NCI-H1694 treated with DMSO at 0.1 percent for 48 hours (cell line): Measurements from ENCODE around the gene DRAXIN.

Experiments used
- DNase-seq: peaks from one replicate; lab custom pipeline; 2025; lab: John Stamatoyannopoulos, UW

The DRAXIN gene

GRCh38 chr1:11690397-11691301, 861 bp upstream of the DRAXIN start:
- DNase-seq = no peak

GRCh38 chr1:11691928-11692711, 610 bp downstream of the DRAXIN start:
- no peak for DNase-seq

GRCh38 chr1:11693024-11693590, 1.6 kb downstream of the DRAXIN start:
- no peak for DNase-seq

GRCh38 chr1:11693917-11694316, 2.4 kb downstream of the DRAXIN start:
- DNase-seq = no peak

GRCh38 chr1:11695861-11696260, 4.4 kb downstream of the DRAXIN start:
- no peak for DNase-seq

- DNase-seq = no peak
These were observed 5.8 kb downstream of the DRAXIN start for GRCh38 chr1:11697188-11697892.

GRCh38 chr1:11697893-11698210, 6.3 kb downstream of the DRAXIN start:
- DNase-seq = no peak

GRCh38 chr1:11700601-11701467, 9.3 kb downstream of the DRAXIN start:
- DNase-seq = no peak

- peak; percentile 42 for DNase-seq
These were observed 10.0 kb downstream of the DRAXIN start for GRCh38 chr1:11701551-11701961.

GRCh38 chr1:11701981-11702803, 10.7 kb downstream of the DRAXIN start:
- DNase-seq = no peak

- DNase-seq = no peak
These were observed 12.1 kb downstream of the DRAXIN start for GRCh38 chr1:11703357-11704193.

- no peak for DNase-seq
These were observed 12.7 kb downstream of the DRAXIN start for GRCh38 chr1:11704194-11704529.

- no peak for DNase-seq
These were observed 13.4 kb downstream of the DRAXIN start for GRCh38 chr1:11704691-11705475.

- DNase-seq = no peak
These were observed 14.1 kb downstream of the DRAXIN start for GRCh38 chr1:11705596-11705995.

GRCh38 chr1:11706292-11706691, 14.8 kb downstream of the DRAXIN start:
- no peak for DNase-seq

- peak; percentile 93 for DNase-seq
These were observed 16.2 kb downstream of the DRAXIN start for GRCh38 chr1:11707621-11708276.

GRCh38 chr1:11708554-11709350, 17.2 kb downstream of the DRAXIN start:
- no peak for DNase-seq
